DMS 273 treated with DMSO at 0.1 percent for 48 hours (cell line): ENCODE data around the gene CHPF.
A peak's percentile ranks its signal among the peaks of the same experiment; 100 is the strongest.

Experiments
- DNase-seq: peaks from one replicate; lab custom pipeline; 2025; lab: John Stamatoyannopoulos, UW

The CHPF gene

DNA sequence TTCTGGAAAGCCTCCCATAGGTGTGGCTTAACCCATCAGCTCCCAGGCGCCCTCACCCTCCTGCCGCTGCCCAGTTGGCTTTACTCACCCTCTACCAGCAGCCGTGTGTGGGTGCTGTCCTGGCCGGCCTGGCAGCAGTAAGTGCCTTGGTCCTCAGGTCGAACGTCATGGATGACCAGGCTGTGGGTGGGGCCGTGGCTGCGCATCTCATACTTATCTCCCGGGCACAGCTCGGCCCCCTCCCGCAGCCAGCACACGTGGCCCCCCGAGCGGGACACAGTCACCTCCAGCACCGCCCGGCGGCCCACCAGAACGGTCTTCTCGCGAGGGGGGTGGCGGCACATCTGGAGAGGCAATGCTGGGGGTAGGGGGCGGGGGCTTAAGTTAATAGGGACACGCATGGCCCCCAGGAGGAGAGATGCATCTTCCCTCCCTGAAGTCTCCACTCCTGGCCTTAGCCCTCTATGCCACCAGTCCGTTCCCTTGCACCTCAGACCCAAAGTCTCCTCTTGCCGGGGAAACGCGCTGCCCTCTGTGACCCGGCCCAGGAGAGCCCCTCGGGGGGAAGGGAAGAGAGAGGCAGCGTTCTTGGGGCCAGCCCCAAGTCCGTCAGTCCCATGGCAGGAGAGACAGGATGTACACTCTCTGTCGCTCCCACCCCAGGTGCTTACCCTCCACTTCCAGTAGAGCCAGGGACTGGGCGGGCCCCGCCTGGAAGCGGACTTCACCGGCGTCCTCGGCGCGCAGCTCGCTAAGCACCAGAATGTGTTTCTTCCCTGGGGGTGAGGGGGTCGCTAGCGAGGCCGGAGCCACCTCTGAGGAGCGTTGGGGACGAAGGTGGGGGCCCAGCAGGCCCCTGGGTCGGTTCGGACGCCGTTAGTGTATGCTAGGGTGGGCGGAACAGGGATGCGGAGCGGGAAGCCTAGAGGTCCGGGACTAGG, 8.1 kb upstream of the CHPF start:
- no peak for DNase-seq

- no peak for DNase-seq
Measured at GRCh38 chr2:219549619-219550018, 6.0 kb upstream of the CHPF start.

GRCh38 chr2:219548990-219549389, 5.4 kb upstream of the CHPF start:
- DNase-seq: no peak

GRCh38 chr2:219547621-219548020, 4.0 kb upstream of the CHPF start:
- no peak for DNase-seq

DNA sequence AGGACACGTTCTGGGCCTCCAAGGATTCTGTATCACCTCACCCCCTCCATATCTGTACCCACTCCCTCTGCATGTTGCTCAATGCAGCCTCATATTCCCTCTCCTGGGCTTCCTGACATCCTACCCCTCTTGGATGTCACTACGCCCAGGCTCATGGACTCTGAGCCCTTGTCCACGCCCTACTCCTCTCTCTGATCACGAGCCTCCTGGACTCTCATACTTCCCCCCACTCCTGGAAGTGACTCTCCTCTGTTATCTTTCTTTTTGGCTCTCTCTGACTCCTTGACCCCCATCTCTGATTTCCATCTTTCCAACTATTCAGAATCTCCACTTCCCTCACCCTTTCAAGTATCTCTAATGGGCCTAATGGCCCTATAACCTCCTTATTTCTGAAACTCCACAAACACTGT, 2.3 kb upstream of the CHPF start:
- no peak for DNase-seq

- DNase-seq: no peak
Measured at GRCh38 chr2:219545295-219545942, 1.8 kb upstream of the CHPF start.

DNA sequence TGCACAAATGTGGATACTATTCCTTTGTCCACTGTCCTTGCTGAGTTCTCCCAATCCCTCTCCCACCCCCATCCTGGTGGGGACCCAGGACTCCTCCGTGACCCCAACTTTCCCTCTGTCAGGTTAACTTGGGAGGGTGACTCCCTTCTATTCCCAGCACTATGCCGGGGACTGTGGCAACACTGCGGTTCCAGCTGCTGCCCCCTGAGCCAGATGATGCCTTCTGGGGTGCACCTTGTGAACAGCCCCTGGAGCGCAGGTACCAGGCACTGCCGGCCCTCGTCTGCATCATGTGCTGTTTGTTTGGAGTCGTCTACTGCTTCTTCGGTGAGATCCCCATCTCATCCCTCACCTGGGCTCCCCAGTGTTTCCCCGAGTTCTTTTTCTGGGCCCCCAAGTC, 958 bp upstream of the CHPF start:
- no peak for DNase-seq

- DNase-seq: no peak
Measured at GRCh38 chr2:219542931-219543595, 546 bp downstream of the CHPF start.

GRCh38 chr2:219541611-219542180, 1.9 kb downstream of the CHPF start:
- peak; percentile 15 for DNase-seq

- no peak for DNase-seq
Measured at GRCh38 chr2:219540784-219541504, 2.7 kb downstream of the CHPF start.

DNA sequence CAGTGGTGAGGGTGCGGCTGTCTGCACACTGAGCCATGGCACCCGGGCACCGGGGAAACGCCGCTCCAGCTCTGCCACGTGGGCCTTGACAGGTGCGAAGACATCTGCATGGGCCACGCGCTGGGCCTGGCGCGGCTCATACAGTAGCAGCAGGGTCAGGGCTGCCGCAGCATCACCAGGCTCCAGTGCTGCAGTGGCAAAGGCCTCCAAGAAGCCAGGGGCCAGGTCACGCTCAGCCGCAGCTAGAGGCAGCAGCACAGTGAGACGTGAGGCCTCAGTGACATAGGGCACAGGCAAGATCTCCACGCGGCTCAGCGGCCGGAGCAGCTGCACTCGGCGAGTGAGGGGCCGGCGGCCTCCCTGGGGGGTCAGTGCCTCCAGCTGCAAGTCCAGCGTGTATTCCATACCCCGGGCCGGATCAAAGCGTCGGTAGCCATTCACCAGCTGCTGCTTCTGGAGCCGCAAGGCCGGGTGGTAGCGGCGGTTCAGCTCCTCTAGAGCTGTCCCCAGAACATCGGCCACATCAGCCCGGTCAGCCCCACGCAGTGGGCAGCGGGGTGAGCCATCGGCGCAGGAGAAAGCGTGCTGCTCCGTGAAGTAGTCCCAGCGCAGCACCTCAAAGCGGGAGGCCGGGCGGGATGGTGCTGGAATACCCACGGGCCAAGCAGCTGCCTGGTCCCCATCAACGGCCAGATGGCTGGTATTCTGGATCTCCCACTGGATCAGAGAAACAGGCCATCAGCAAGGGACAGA, 3.5 kb downstream of the CHPF start:
- DNase-seq: no peak

GRCh38 chr2:219538956-219539788, 4.4 kb downstream of the CHPF start:
- no peak for DNase-seq

GRCh38 chr2:219538504-219538951, 5.1 kb downstream of the CHPF start:
- DNase-seq: no peak

DNA sequence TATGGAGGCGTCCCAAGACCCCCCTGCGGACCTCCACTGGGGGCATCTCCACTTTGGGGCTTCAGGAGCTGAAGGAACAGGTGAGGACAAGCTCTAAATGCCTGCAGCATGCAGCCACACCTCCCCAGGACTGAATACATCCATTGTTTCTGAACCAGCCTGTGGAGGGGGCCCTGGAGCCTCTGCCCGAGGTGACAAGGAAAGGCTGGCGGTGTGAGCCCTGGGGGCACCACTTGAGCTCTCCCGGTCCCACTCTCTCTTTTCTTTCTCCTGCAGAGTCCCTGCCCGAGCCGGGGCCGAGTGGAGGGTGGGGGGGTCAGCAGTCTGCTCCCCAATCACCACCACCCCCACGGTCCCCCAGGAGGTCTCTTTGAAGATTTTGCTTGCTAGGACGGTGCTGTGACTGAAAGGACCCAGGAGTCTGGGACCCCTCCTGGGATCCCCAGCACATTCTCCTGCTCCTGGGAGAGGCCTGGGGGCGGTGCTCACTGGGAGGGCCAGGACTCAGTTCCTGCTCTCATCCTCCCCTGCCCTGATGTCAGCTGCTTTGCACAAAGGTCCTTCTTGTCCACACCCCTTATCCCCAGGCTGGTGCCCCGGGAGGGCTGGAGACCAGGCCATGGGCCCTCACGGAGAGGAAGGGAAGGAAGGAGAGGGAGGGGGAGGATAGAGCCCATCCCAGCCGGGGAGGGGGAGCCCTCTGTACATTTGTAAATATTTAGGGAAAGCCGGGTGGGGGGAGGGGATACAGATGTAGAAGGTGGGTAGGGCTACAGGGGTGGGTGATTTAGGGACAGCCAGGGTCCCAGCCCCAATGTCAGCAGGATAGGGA, 5.7 kb downstream of the CHPF start:
- no peak for DNase-seq

DNA sequence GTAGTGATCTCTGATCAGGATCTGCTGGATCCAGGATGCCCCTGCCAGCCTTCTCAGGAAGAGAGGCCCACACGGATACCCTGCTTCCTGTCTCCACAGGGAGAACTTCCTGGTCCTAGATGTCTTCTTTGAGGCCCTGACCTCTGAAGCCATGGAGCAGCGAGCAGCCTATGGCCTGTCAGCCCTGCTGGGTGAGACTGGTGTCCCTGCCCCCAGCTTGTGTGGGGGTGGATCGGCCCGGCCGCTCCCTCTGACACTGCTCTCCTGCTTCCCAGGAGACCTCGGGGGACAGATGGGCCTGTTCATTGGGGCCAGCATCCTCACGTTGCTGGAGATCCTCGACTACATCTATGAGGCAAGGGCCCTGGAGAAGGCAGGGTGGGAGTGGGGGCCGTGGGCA, 6.6 kb downstream of the CHPF start:
- DNase-seq: no peak

DNA sequence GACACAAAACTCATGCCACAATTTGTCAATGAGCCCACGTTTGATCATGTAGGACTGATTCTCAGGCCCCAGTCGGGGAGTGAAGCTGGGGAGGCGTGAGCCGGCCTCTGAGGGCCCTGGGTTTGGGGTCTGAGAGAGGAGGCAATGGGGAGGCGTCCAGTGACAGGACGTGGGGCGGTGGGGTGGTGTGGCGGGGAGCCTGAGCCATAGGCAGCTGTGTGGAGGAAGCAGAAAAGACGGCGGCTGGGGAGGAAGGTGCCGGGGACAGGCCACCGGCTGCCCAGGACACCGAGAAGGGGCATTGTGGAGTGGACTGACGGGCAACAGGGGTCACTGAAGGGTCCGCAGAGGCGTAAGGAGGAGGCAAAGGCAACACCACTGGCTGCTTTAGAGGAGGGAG, 7.2 kb downstream of the CHPF start:
- no peak for DNase-seq

- no peak for DNase-seq
Measured at GRCh38 chr2:219533930-219534661, 9.5 kb downstream of the CHPF start.

GRCh38 chr2:219532378-219532649, 11.3 kb downstream of the CHPF start:
- no peak for DNase-seq
